GM19438 (cell line): ENCODE measurements around the gene P4HA1.

Experiments used
- ATAC-seq: cut with Tn5 transposase; IDR thresholded peaks from one replicate; pipeline ENCODE4 v1.9.1; 2021; ENCODE audit warnings: low read depth; ENCODE audit not compliant: unreplicated experiment

P4HA1 gene

DNA sequence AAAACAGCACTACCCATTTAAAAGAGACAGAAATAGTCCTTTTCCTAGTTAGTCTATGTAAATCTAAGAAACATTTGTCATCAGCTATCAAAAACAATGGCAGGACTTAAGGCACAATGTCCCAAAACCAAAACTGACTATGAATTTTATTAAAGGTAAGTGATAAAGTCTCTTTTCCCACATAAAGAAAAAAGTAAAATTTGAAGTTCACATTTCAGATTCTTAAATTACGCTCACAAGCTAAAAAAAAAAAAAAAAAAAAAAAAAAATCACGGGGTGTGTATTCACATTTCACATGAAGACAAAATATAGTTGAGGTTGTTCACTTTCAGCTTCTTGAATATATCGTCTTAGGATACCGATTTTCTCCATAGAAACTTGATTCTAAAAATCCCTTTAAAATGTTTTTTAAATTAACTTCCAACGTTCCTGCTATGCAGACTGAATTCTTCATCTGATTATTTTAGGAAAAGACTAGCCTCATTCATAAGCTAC, 1.6 kb downstream of the P4HA1 start:
- no peak for ATAC-seq

DNA sequence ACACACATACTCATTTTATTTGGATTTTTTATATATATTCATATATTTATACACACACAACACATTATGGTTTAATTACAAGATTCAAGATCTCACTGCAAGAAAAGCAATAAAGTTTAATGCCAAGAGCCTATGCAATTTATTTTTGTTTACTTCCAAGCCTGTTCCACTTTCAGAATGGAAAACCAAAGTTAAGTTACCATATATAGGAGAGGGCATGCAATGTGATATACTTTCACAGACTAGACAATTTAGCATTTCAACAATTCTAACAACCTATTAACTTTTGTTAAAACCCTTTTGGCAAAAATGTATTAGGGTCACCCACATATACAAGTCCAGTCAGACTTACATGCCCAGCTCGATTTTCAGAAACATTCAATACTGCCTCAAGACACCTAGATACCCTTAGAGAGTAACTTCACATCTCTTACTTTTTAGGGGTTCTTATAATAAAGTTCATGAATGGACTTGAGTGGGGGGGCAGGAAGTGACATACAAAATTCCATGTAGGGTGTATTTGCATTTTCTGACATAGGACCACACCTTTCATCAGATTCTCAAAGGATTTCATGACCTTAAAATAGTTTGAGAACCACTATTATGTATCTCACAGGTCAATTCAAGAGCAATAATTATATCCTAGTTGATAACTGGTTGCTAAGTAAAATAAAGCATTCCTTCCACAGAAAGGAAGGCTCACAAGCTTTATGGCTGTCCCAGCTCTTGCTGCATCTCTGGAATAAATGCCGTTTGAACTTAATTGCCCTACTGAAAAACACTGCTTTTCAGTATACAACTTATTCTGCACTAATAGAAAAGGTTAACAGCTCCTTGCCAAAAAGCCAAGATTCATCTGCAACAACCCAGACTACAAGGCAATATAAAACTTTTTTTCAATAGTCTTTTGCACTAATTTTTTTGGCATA, 2.5 kb downstream of the P4HA1 start:
- no peak for ATAC-seq

- no peak for ATAC-seq
These were observed 3.8 kb downstream of the P4HA1 start for GRCh38 chr10:73092830-73093229.

GRCh38 chr10:73088304-73088703, 8.4 kb downstream of the P4HA1 start:
- no peak for ATAC-seq

- no peak for ATAC-seq
These were observed 9.8 kb downstream of the P4HA1 start for GRCh38 chr10:73086816-73087215.

- ATAC-seq = no peak
These were observed 12.5 kb downstream of the P4HA1 start for GRCh38 chr10:73084209-73084608.

- no peak for ATAC-seq
These were observed 13.4 kb downstream of the P4HA1 start for GRCh38 chr10:73083221-73083620.

DNA sequence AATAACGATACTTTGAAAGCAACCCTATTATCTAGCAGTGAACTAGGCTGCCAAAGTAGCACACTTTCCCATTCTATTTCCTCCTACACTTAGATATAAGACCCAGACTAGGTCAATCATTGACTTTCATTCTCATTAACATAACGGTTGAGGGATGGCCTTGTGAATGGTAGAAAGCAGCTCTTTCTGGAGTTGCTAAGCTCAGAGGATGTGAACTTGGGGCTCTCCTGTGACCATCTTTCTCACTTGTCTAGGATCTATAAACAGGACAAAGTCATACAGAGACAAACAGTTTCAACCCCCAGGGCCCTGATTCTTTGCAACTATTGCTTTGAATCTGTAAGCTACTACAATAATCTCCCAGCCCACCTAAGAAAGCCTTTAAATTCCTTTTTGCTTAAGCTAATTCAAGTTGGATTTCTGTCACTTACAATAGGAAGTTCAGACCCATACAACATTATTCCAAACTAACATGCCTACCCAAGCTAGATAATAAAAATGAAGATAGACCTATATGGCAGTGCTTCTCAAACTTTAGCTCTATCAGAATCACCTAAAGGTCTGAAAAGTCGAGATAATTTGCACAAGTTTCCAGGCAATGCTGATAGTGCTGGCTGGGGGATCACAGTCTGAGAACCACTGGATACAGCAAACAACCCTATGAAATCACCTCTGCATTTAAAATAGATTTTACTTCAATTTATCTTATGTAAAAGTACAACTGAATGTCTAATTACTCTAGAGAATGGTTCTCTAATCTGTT, 16.7 kb downstream of the P4HA1 start:
- ATAC-seq = peak; percentile 81

GRCh38 chr10:73076360-73077183, 20.1 kb downstream of the P4HA1 start:
- ATAC-seq = no peak

- ATAC-seq = no peak
These were observed 20.8 kb downstream of the P4HA1 start for GRCh38 chr10:73075829-73076228.

GRCh38 chr10:73073627-73074026, 23.0 kb downstream of the P4HA1 start:
- ATAC-seq = no peak

DNA sequence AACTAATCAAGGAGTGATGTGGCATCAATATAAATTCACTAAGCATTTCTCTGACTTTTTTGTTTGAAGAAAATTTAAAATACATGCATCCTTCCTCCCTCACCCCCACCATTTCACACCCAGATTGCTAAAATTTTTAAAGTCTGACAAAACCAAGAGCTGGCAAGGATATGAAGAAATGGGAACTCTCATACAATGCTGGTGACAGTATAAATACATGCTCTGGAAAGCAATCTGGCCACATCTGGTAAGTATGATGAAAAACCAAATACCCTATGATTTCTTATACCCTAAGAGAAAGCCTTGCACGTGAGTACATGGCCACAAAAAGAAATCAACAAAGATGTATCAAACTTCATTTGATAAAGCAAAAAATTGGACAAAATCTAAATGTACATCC, 31.2 kb downstream of the P4HA1 start:
- no peak for ATAC-seq

DNA sequence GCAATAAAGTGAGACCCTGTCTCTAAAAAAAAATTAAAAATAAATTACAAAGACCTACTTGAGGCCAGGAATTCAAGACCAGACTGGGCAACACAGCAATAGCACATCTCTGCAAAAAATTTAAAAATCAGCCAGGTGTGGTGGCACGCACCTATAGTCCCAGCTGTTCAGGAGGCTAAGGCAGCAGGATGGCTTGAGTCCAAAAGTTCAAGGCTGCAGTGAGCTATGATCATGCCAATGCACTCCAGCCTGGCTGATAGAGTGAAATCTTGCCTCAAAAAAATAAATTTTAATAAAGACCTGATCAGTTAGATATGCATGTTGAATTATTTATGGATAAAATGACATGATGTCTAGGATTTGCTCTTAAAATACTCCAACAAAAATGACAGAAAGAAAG, 34.9 kb downstream of the P4HA1 start:
- no peak for ATAC-seq

DNA sequence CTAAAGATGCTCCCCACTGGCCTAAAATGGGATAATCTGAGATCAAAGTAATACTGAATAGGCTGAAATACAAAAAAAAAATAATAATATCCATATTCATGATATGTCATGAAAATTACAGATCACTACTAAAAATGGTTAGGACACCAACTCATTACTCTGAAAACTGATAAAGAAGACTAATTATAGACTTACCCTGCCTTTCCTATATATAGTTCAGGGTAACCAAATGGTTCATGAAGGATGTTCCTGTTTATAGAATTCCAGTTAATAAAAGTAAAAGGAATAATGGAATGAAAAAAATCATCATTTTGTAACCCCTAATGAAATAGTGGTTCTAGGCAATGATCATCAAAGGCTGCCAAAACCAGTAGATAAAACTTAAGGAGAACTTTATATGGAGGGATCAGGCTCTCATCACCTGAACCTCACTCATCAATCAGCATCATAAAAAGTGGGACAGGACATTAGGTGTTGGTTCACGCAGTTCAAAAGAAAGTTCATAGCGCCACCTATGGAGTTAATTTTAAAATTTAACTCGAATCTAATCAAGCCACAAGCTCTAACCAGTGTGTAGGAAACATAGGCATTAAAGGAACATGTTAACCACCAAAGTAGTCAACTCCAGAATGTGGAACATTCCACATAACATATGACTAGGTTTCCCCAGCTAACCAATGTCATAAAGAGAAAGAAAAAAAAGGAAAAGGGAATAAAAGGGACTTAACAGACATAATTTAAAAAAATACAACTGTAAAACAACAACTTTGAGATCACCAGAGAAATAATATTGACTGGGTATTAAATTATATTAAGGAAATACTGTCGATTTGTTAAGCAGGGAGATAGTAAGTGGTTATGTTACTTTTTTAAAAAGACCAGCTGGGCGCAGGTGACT, 35.7 kb downstream of the P4HA1 start:
- no peak for ATAC-seq

DNA sequence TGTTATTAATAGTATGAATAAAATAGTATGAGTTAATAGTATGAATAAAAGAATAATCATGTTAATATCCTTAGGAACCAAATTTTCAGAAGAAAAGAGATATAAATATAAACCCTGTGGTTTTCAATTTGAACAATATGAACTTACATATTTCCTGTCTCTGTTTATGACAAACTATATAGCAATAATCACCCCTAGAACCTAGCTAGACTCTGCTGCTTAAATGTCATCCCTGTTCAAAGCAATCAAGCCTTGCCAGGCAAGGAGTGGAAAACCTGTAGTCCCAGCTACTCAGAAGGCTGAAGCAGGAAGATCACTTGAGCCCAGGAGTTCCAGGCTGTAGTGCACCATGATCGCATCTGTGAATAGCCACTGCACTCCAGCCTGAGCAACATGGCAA, 36.5 kb downstream of the P4HA1 start:
- no peak for ATAC-seq

- ATAC-seq = no peak
These were observed 38.5 kb downstream of the P4HA1 start for GRCh38 chr10:73058057-73058591.

GRCh38 chr10:73054286-73054685, 42.4 kb downstream of the P4HA1 start:
- ATAC-seq = peak; percentile 77

GRCh38 chr10:73053275-73053674, 43.4 kb downstream of the P4HA1 start:
- ATAC-seq = no peak
